Activated CD8-positive, alpha-beta memory T cell treated with anti-CD3 and anti-CD28 coated beads, Interleukin-2, amount 50 U/mL, for 24 hours (primary cell): ENCODE data around the gene NCK2.
"Not testable (repeated sequence)": the region's sequence is repeated elsewhere in the genome, so short reads cannot be mapped to it uniquely, and the experiment has no call there.

Source experiments
- DNase-seq: peaks from one replicate; pipeline ENCODE4 v3.0.0-alpha.2; 2020; ENCODE audit errors: extremely low read depth

The NCK2 gene

DNA sequence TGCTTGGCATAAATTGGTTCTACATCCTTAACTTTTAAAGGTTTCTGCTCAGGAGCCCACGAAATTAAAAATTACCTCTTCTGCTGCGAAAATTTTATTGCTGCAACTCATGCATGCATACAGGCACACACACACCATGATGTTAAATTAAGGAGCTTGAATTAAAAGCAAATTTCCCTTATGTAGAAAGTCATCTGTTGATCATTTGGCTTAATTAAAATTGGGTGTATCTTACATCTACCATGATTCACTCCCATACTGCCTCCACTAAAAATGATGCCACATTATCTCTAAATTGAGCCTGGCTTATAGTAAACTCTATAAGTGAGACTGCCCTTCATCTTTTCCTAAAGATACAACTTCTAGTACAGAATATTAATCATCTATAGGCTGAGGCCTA lies 145.4 kb downstream of the NCK2 start:
- no peak for DNase-seq

DNA sequence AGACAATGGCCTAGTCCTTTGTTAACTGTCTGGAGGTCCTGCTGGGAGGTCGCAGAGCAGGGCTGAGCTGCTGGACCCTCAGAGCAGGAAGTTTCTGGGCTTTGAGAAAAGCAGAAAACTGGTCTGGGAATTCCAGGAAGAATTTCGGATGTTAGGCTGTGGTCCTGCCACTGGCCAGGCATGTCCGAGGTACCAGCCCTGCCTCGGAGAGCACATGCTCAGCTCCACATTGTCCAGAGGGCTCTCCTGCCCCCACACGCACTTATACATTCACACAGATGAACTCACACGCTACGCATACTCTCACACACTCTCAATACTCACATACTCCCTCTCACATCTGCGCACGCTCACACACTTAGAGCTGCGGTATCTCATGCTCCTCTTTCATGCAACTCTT lies 146.1 kb downstream of the NCK2 start:
- DNase-seq = no peak

DNA sequence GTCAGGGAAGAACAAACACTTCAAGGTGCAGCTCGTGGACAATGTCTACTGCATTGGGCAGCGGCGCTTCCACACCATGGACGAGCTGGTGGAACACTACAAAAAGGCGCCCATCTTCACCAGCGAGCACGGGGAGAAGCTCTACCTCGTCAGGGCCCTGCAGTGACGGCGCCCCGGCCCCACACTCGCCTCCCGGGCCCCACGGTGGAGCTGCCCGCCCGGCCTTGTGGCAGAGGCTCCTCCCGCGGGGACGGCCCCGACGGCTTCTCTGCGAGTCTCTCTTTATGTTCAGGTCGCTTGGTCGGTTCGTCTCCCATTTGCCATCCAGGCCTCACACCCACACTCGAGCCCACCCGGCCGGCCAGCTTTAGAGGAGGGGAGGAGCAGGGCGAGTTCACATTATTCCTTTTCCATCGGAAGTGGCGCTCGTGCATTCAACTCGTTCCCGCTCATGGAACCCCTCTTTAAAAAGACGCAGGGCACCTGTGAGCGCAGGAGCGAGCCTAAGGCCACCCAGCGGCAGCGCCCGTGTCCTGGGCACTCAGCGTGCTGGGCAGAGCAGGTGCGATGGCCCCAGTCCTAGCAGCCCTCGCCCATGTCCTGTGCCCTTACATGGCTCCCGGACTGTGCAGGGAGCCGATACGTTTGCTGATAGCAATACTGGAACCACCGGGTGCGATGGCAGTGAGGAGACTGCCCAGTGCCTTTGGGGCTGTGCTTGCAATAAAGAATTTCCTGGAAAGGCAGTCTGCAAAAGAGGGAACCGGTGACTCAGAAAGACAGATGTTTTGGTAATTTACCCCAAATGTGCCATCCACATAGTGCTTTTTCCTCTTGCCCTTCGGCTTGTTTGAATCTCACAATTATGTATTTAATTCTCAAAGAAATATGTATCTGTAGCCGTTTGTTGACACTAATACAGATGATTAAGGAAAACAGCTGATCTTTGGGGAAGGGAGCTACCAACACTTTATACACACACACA lies 148.6 kb downstream of the NCK2 start:
- DNase-seq = no peak

DNA sequence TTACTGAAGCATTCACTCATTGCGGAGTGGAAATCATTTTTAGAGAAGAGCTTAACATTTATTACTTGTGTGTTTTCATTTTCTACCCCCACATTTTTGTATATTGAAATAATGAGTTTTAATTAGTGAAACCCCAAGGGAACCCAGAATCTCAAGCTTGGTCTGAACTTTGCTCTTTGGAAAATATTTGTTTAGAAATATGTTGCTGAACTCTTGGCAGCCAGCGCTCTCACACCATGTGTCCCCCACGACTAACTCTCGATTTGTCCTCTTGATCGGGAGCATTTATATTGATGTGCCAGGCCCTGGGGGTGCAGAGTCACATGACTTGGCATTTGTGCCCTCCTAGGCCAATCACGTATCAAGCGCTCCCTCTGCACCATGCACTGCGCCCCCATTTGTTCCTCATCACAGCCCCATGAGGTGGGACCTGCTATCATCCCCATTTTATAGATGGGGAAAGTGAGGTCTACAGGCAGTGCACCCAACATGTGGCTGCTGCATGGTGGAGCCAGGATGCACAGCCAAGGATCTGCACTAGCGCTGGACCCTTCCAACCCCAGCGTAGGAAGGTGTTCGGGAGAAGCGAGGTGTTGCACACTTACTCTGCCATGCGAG lies 149.7 kb downstream of the NCK2 start:
- DNase-seq = no peak

DNA sequence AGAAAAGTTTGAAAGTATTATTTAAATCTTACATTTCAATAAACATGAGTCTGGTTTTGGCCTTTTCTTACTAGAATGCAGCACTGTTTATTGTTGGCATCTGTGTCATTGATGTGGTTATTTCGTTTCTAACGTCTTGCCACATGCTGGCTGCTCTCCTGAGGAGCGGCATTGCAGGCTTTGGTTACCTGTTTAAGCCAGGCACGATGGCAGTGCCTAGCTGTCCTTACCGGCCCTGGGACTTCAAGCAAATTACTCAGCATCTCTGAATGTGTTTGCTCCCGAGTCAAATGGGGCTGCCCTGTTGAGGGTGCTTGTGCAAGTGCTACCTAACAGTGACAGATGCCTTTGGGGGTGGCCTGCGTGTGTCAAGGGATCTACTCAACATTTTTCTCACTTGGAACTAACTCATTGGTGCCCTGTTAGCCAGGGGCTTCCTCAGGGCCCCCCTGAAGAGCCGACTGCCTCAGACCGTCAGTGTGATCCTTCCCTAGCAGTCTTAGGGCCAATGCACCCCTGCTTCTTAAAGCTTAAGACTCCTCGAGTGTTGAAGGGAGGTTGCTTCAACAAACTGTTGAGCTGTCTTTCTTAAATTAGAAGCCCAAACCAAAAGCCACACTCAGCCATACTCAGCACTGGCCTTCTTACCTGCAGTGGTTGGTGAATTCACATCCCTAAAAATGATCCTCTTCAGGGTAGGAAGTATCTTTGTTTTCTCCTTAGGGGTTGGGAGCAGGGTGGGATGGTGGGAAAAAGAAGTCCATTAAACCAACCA lies 151.5 kb downstream of the NCK2 start:
- DNase-seq = no peak

DNA sequence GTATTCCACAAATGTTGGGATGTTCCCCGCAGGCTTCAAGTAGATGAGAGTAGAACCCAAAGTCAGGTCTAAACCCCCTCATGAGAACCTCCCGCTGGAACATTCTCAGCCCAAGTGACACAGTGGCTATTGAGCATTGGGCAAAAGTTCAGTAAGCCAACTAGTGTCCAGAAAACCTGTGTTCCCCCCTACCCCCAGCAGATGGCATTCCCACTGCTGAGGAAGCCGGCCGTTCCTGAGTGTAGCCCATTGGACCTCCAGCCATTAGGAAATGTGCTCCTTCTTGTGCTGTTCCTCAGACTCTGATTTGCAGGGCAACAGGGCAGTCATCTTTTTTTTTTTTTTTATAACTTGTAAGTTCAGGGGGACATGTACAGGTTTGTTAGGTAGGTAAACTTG lies 152.1 kb downstream of the NCK2 start:
- DNase-seq = no peak

DNA sequence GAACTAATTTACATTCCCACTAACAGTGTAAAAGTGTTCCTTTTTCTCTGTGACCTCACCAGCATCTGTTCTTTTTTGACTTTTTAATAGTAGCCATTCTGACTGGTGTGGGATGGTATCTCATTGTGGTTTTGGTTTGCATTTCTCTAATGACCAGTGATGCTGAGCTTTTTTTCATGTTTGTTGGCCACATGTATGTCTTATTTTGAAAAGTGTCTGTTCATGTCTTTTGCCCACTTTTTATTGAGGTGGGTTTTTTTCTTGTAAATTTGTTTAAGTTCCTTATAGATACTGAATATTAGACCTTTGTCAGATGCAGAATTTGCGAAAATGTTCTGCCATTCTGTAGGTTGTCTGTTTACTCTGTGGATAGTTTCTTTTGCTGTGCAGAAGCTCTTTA lies 153.0 kb downstream of the NCK2 start:
- not testable (repeated sequence) for DNase-seq

DNA sequence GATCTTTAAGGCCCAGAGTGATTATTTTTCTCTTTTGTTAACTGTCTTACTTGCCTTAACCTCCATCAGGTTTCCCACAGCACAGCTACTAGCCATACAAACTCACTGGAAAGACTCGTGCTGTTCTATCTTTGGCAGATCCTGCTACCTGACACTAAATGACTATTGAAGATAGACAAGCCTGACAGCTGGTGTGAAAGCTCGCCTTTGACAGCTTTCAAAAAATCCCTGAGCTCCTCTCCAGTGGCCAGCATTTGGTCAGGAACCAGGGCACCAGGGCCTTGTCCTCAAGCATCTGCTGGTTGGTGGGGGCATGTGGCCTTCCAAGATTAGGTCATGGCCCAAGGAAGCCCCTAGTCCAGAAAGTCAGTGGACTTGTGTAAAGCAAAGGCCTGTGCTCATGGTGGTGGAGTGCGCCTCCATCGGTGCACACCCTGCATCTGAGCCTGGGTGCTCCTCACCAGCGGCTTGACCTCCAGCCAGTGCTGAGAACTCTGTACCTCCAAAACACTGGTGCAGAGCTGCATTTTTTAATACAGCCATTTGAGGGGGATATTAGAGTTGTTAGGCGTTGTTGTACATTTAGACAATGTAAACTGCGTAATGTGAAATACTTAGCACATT lies 158.5 kb downstream of the NCK2 start:
- no peak for DNase-seq

DNA sequence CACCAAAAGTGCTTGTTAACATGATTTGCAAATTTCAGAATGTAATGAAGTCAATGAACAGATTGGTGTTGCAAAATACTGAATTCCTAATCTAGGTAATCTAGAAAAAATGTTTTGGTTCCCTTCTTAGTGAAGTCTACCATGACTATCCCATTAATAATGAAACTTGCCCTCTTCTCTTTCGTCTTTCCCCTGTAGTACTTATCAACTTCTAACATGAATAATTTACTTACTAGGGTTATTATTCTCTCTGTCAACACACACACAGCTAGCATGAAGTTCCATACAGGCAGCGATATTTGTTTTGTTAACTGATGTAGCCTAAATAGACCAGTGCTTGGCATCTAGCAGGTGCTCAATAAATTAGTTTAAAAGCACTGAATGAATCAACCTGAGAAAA lies 160.2 kb downstream of the NCK2 start:
- no peak for DNase-seq

DNA sequence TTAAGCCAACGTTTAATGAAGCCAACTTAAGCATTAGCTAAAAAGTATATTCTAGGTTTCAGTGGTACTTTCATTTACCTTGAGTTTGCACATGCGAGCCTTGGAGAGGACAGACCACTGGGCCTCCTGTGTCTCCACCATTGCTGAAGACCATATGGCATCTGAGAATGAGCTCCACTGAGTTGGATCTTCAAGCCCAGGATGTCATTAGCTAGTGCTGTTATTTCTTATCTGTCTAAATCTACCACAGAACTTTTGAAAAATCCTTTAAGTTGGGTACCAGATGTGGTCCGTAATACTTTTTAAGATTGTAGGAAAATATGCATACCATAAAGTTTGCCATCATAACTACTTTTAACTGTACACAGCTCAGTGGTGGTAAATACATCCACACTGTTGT lies 161.8 kb downstream of the NCK2 start:
- no peak for DNase-seq

DNA sequence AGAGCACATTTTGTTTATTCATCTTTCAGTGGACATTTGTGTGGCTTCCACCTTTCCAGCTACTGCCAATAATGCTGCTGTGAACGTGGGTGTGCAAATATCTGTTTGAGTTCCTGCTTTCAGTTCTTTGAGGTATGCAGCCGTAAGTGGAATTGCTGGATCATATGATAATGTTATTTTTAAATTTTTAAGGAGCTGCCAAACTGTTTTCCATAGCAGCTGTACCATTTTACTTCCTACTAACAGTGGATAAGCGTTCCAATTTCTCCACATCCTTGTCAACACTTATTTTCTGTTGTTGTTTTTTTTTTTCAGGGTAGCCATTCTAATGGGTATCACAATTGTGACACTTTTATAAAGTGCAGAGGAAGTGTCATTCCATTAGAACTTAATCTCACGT lies 162.5 kb downstream of the NCK2 start:
- DNase-seq = no peak

DNA sequence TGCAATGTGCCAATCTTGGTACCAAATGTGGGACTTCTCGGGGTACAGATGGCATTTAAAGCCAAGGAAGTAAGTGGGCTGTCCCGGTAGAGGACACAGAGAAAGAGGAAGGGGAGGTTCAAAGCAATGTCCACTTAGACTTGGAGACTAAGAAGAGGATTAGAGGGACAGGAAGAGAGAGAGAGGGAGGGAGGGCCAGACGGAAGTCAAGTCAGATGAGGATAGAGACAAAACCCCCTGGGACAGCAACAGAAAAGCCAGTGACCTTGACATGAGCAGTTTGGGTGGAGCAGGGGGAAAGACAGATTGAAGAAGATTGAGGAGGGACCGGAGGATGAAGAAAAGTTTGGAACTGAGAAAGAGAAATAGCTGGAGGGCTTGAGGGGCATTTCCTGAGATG lies 164.5 kb downstream of the NCK2 start:
- no peak for DNase-seq

DNA sequence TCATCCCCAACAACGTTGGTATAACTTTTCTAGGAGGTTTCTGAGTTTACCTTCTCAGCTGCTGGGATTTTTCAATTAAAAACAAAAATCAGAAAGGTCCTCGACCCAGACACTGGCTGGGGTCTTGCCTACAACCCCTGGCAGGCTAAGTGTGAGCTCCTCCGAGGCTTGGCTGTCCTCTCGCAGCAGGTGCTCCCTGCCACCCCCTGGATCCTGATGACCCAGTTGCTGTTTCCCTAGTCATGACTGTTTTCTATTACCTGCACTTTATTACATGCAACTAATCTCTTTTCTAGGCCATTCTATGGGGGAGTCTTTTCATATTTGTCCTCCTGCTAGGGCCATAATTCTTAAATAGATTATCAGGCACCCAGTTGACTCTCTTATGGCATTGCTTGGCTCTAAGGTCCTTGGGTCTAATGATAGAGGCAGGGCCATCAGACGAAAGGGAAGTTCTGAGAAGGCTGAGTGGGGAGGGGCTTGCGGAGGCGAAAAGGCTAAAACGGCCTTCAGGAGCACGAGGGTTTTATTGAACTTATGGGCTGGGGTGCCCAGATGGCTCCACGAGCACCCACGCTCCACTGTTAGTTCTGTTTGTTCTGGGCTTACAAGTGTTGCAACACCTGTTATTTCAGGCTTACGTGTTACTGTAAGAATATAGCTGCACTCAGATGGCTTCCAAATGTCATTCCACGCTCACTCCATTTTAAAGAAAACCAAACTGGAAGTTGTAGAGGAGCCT lies 166.0 kb downstream of the NCK2 start:
- DNase-seq = no peak

DNA sequence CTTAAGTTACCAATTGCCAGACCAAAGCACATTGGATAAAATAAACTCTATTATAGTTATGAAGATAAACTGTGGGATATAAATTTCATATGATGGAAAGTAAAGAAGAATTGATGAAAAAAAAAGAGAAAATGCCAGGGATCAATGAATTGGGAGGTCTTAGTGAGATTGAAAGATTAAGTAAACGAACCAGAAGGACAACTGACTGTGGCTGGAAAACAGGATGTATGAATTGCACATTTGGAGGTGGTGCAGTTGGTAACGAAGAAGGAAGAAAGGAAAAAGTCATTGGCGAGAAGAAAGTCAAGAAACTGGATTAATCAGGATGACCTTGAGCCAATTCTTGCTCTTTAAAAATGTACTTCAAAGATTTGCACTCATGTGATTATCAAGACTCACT lies 166.7 kb downstream of the NCK2 start:
- no peak for DNase-seq

DNA sequence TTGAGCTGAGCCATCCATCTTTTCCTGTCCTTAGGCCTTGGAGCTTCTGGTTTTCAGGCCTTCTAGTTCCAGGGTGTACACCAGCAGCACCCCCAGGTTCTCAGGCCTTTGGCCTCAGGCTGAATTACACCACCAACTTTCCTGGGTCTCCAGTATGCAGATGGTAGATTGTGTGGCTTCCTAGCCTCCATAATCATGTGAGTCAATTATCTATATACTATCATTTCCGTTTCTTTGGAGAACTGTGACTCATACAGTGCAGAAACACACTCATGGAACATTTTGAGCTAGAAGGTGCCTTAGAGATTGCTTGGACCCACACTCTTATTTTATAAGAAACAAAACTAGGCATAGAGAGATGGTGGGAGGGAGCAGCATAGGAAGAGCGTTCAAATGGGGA lies 167.4 kb downstream of the NCK2 start:
- DNase-seq = no peak

DNA sequence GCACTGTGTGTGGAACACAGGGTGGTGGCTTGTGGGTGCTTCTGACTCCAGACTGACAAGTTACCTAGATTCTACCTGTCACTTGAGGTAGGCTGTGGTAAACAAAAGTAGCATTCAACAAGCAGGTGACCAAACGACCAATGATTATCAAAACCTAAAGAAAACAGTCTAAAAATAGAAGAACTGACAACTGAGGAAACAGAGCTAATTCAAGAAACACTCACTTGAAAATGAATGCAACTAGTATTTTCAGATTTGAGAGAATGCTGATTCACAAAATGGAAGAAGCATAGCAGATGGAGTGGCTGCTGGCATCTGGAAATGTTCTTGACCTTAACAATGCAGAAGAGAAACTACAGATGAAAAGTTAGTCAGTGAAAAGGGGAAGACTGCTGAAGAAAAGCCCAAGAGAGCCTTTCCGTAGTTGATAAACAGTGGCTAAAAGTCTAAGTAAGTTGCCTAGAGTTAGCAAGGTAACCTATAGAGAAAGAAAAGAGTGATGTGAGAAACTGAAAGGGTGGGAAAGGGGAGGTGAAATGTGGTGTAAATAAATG lies 170.4 kb downstream of the NCK2 start:
- no peak for DNase-seq

DNA sequence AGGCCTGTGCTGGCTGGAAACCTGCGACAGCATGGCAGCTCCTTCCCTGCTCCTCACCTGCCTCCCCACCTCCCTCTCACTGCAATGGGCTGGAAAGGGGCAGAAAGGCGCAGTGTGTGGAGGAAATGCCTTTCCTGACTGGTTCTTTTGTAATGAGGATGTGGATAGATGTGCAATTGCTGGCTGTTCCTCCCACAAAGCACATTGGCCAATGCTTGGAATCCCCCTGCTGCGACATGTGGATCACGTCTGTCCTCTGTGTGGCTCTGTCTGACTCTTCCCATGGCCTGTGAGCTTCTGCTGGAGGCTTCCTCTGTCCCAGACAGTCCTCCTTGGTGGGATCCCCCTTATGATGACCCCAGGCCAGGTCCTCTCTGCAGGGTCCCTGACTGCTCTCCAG lies 172.5 kb downstream of the NCK2 start:
- DNase-seq = no peak

DNA sequence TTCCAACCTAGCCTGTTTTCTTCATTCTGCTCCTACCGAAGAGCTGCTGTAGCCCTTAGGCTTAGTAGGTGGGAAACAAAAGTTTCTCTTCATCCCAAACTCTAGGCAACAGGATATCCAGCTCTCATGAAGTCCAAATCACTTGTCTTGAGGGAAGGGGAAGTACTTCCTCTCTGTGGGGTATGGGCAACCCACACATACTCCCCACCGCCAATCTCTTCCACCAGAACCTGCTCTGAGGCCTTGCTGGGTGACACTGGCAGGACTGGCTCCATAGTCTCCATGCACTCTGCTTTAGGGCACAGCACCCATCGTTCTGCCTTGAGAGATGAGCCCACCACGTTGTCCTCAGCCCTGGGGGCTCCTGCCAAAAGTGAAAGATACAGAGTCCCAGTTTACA lies 173.0 kb downstream of the NCK2 start:
- DNase-seq = no peak

DNA sequence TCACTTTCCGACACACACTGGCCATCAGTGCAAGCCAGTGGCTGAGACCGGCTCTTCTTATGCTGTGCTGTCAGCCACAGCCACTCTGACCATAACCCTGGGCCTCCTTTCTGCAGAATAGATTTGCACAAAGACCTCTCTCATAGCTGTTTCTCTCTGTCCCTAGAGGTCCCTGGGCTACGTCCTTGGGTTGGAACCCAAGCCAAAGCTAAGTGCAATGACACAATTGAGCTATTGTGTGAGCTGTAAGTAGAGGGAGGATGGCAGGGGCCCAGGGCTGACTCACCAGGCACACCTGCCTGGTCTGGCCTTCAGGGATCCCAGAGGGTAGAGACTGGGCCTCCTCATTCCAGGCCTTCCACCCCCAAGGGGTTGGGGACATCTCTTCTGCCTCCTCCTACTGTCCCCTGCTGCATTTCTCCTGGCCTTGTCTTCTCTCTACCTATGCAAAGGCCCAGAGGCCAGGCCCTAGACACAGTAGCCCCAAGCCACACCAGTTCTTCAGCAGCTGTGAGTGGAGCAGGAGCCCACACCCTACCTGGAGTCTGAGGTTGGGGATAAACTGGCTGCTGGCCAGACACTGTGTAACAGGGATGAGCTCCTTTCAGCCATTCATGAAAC lies 174.6 kb downstream of the NCK2 start:
- no peak for DNase-seq

DNA sequence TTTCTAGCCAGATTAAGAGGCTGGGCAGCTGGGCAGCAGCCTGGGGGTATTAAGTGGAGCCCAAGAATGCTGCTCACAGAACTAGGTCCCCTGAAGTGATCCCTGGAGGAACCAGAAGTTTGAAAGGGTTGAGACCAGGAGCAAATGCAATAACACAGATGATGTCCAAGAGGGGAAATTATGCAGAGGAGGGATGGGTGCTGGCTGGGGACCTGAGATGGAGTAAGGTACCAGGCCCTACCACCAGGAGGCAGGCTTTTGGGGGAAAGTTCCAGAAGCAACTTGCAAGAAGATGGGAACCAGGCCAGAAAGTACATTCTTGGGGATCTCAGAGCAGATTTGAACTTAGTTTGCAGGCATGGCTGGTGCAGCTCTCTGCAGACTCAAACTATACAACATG lies 175.1 kb downstream of the NCK2 start:
- DNase-seq = no peak

DNA sequence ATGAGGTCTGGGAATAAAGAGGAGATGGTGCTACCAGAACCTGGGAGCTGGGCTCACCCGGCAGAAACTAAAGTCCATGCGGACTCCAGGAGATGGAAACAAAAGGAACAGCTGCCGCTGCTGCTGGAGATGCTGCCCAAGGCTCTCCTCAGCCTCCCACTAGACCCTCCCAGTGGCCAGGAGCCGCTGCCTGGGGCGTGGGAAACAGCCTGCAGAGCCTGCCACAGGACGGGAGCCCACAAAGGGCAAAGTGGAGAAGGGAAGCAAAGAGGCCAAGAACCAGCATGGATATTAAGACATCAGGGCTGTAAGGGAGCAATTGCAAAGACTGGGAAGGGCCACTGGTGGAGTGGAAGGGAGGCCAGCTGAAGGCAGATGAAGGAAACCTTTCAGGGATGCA lies 179.6 kb downstream of the NCK2 start:
- no peak for DNase-seq
